Measurements from ENCODE around the gene PPTC7.
"Not testable (repeated sequence)": the region's sequence is repeated elsewhere in the genome, so short reads cannot be mapped to it uniquely, and the experiment has no call there.

Gene PPTC7

DNA sequence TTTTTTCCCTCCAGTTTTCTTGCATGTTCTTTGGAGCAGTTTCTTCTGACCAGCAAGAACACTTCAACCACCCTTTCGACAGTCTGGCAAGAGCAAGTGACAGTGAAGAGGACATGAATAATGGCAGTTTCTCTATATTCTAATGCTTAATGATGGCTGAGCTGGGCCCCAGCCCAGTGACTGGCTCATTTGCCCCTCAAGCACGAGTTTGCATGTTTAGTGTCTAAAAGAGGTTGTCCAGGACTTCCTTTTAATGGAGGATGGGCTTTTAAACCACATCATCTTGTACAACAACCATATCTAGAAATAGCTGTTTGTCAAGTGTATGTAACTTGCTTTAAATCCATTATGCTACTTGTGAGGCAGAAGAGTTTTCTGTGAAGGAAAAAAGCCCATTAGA is 52.6 kb downstream of the PPTC7 start:
- Histone ChIP-seq H3K4me3 (no peak overlapping the region), H3K27ac (no peak overlapping the region)
- no peak for DNase-seq (ENCODE audit: low spot score)
- no peak for TF ChIP-seq CTCF (IDR thresholded peaks at IDR 0.05)

DNA sequence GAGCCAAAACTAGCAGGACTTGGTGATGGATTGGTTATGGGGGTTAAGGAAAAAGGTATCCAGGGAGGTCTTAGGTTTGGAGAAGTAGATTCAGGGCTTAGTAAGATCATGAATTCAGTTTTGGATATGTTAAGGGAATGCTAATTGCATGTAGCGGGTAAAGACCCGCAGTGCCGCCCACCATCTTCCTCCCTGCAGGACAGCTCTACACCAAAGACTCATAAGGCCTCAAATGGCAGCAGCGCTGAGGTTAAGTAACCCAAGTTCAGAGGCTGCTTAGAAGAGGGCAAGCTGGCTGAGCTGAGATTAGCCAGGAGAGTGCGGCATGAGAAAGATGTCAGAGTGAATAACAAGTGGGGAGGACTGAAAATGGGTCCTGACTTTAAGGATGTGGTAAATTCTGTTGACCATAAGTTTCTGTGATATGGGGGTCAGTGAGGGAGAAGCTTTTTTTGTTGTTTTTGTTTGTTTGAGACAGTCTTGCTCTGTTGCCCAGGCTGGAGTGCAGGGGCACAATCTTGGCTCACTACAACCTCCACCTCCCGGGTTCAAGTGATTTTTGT is 54.8 kb downstream of the PPTC7 start:
- Histone ChIP-seq H3K27ac (no peak overlapping the region), H3K4me3 (no peak overlapping the region)
- DNase-seq (ENCODE audit: low spot score), result no peak
- TF ChIP-seq CTCF (IDR thresholded peaks at IDR 0.05), result no peak

GRCh38 chr12:110520876-110521712 is 62.0 kb downstream of the PPTC7 start:
- not testable (repeated sequence) for DNase-seq (ENCODE audit: low spot score)

DNA sequence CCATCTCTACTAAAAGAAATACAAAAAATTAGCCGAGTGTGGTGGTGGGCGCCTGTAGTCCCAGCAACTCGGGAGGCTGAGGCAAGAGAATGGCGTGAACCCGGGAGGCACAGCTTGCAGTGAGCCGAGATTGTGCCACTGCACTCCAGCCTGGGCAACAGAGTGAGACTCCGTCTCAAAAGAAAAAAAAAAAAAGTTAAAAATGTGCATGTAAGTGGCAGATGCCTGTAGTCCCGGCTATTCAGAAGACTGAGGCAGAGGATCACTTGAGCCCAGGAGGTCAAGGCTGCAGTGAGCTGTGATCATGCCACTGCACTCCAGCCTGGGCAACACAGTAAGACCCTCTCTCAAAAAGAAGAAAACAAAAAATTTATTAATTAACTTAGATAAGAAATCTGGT is 65.1 kb downstream of the PPTC7 start:
- not testable (repeated sequence) for H3K27ac ChIP-seq; DNase-seq (ENCODE audit: low spot score); H3K4me3 ChIP-seq

More at GRCh38 chr12:110520876-110521712, 62.0 kb downstream of the PPTC7 start:
- not testable (repeated sequence) for H3K27ac ChIP-seq, H3K4me3 ChIP-seq

DNA sequence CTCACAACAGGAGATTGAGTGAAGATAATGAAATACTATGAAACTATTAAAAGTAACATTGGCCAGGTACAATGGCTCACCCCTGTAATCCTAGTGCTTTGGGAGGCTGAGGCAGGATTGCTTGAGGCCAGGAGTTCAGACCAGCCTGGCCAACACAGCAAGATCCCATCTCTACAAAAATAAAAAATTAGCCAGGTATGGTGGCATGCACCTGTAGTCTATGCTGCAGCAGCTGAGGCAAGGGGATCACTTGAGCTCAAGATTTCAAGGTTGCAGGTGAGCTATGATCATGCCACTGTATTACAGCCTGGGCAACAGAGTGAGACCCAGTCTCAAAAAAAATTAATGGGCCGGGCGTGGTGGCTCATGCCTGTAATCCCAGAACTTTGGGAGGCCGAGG is 66.1 kb downstream of the PPTC7 start:
- no peak for TF ChIP-seq CTCF (IDR thresholded peaks at IDR 0.05)
- no peak for DNase-seq (ENCODE audit: low spot score)
- Histone ChIP-seq H3K4me3 (no peak overlapping the region), H3K27ac (no peak overlapping the region)

DNA sequence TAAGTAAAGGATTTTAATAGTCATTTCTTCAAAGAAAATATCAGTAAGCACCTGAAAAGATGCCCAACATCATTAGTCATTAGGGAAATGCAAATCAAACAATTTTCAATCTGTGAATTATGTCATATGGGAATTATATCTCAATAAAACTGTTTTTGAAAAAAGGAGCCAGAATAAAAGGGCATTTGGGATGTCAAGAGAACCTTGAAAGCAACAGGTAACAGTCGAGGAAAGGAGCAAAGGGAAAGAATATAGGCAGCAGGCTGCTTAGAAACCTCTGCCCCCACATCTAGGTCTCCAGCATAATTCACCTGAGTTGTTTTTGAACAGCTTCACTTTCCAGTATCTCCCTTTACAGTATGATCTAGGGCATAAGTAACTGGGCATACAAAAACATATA is 68.8 kb downstream of the PPTC7 start:
- no peak for TF ChIP-seq CTCF (IDR thresholded peaks at IDR 0.05)
- DNase-seq (ENCODE audit: low spot score), result no peak
- H3K4me3 ChIP-seq, result no peak overlapping the region
- no peak overlapping the region for H3K27ac ChIP-seq

- no peak for DNase-seq (ENCODE audit: low spot score)
- Histone ChIP-seq H3K4me3 (no peak overlapping the region), H3K27ac (no peak overlapping the region)
- TF ChIP-seq CTCF (IDR thresholded peaks at IDR 0.05), result no peak
Measured at GRCh38 chr12:110513842-110514241, 69.3 kb downstream of the PPTC7 start.

DNA sequence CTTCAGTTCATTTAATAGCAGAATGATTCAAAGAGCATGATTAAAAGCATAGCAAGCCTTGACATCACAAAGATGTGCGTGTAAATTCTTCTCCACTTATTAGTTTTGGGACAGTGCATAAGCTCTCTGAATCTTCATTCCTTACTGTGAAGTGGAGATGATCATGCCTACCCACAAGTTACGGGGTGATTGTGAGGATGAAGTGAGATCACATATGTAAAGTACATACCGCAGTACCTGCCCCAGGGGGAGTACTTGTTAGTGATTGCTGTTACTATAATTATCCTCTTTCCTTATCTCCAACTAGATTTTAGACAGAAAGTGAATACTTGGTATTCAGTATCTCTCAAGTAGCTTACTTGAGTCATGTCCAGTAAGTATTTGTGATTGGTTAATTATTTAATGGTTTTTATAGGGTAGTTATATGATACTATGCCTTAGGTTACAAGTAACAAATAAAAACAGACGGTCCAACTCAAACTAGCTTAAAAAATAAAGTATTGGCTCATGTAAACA is 75.0 kb downstream of the PPTC7 start:
- H3K27ac ChIP-seq, result no peak overlapping the region
- H3K4me3 ChIP-seq, result no peak overlapping the region
- no peak for TF ChIP-seq CTCF (IDR thresholded peaks at IDR 0.05)
- DNase-seq (ENCODE audit: low spot score), result no peak

Measured in coronary artery (tissue), 2 donors.